Measurements from ENCODE around the gene CRAMP1. TPM values are rescaled to one million over a fixed set of nuclear protein-coding genes. Genes with fewer than 3 reads are reported as not detected.

Gene CRAMP1
- total and polyA plus RNA-seq, 2 of the 8 experiments (the other 6 are each of a cell fraction or from before 2014, with no cell fraction given): 19.2 to 23.2 TPM

DNA sequence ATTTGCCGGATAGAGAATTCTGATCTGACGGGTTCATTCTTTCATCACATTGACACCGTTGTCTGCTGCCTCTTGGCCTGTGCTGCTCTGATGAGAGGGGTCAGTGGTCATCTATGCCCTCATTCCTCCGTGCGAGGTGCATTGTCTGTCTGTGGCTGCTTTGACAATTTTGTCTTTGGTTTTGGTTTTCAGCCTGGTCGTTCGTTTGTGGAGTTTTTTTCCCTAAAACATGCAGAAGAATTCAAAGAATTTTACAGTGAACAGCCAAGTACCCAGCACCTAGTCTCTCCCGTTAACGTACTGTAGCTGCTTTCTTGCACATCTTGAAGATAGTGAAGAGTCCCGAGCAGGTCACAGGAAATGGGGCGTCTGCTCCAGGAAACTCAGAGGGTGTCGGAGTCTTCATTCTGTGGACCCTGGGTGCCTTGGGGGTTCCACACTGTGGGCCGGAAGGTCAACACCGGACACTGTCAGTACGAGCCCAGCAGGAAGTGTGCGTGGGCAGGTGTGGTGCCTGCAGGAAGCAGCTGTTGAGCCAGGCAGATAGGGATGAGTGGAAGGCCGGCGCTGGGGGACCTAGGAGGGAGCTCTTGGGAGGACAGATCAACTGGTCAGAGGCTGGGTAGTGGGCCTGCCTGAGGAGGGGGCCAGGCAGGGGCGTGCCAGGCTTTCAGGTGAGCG lies 28.2 kb downstream of the CRAMP1 start:
- Histone ChIP-seq H3K79me2 (ENCODE audit: control insufficient read depth in 1 of 2, insufficient read depth in 2 of 2, low read length in 2 of 2) (peaks cover 0 to under 1% of the 10 kb centered on the region in 2 experiments; a peak in 1 of 4 replicates), H4K20me1 (replicated peaks in 1 of 2; ENCODE audit: control insufficient read depth in 1 of 2, insufficient read depth in 2 of 2, low read length in 2 of 2) (peaks cover 20% of the 10 kb centered on the region in 2 experiments)
- CTCF ChIA-PET (ENCODE audit: partially characterized antibody): interaction anchor here (0.5 to 1.3 kb wide), 3 partner anchors 32 to 149 kb away, joined by 3 to 5 read pairs (median 3); no protein-coding TSS in a partner anchor

More for the DNA sequence above, 28.2 kb downstream of the CRAMP1 start:
- H3K18ac ChIP-seq (ENCODE audit: extremely low read depth, low read length): no peak overlapping the region
- H3K9ac ChIP-seq (replicated peaks in 1 of 4; ENCODE audit: extremely low read depth in 1 of 4, low read depth in 3 of 4, low read length in 3 of 4): no peak overlapping the region
- no peak overlapping the region for H4K5ac ChIP-seq (ENCODE audit: insufficient read length, low read depth, low read length)
- H2BK120ac ChIP-seq (replicated peaks; ENCODE audit: low read depth, low read length): no peak overlapping the region
- H2BK5ac ChIP-seq (ENCODE audit: low read depth, low read length): no peak overlapping the region
- H2AK5ac ChIP-seq (ENCODE audit: low read depth, low read length): no peak overlapping the region
- H2AFZ ChIP-seq (ENCODE audit: low read length): no peak overlapping the region
- H3K27ac ChIP-seq (ENCODE audit: low read depth, low read length): no peak overlapping the region
- H4K8ac ChIP-seq (ENCODE audit: extremely low read depth, insufficient read depth, low read length): no peak overlapping the region
- H3K4ac ChIP-seq (replicated peaks; ENCODE audit: insufficient read length, low read depth, low read length): no peak overlapping the region
- no peaks in the 10 kb centered on the region for H3K4me1 ChIP-seq (replicated peaks in 1 of 4; ENCODE audit: control insufficient read depth in 3 of 4, insufficient read depth in 4 of 4, low read length in 3 of 4)
- no peak overlapping the region for H4K91ac ChIP-seq (replicated peaks; ENCODE audit: insufficient read length, low read length)
- H3K23me2 ChIP-seq (ENCODE audit: low read depth, low read length): no peaks in the 10 kb centered on the region
- H3K4me3 ChIP-seq (ENCODE audit: extremely low read depth in 1 of 4, insufficient read depth in 2 of 4, low read depth in 3 of 4, low read length in 4 of 4): no peak overlapping the region
- H2BK15ac ChIP-seq (ENCODE audit: low read length): no peak overlapping the region
- no peak for TF ChIP-seq CREB1 (IDR thresholded peaks at IDR 0.05)
- no peak for TF ChIP-seq FOSL1 (IDR thresholded peaks at IDR 0.05; ENCODE audit: insufficient read depth, low read depth, low read length)
- no peak for TF ChIP-seq POU5F1 (IDR thresholded peaks at IDR 0.05; ENCODE audit: low read depth, low read length)
- no peak for TF ChIP-seq SIX5 (IDR thresholded peaks at IDR 0.05; ENCODE audit: low read depth, low read length)
- no peak for TF ChIP-seq RBBP5 (IDR thresholded peaks at IDR 0.05; ENCODE audit: borderline replicate concordance, low read depth, low read length)
- TF ChIP-seq POLR2AphosphoS5 (IDR thresholded peaks at IDR 0.05; ENCODE audit: low read depth, low read length): no peak
- no peak for TF ChIP-seq ZNF274 (IDR thresholded peaks at IDR 0.05; ENCODE audit: borderline replicate concordance, extremely low read depth, low read length)
- no peak for TF ChIP-seq CBX8 (IDR thresholded peaks at IDR 0.05; ENCODE audit: borderline replicate concordance, low read depth, low read length)
- no peak for TF ChIP-seq RXRA (IDR thresholded peaks at IDR 0.05; ENCODE audit: insufficient read depth, low read depth, low read length)
- no peak for TF ChIP-seq CTBP2 (IDR thresholded peaks at IDR 0.05; ENCODE audit: borderline replicate concordance, insufficient read depth, insufficient read length, low read length)
- 91% methylated on average over 20 of the region's 20 CpGs; no CpG with 5 or more reads in 1 of the 2 experiments for WGBS, 2 experiments (ENCODE audit: extremely low coverage in 1 of 2, insufficient coverage in 1 of 2, insufficient read length in 1 of 2, insufficient replicate concordance in 2 of 2, low coverage in 1 of 2, low lambda C conversion rate in 2 of 2, missing lambda C conversion rate in 1 of 2)
- H3K23ac ChIP-seq (ENCODE audit: insufficient read length): no peak overlapping the region
- FAIRE-seq: no peak
- no peak overlapping the region for H3K14ac ChIP-seq (ENCODE audit: insufficient read length)
- no peaks in the 10 kb centered on the region; the same call in none of the 2 replicates for H3K79me1 ChIP-seq (ENCODE audit: low read depth, low read length)
- H3K27me3 ChIP-seq (replicated peaks in 1 of 4; ENCODE audit: control insufficient read depth in 3 of 4, extremely low read depth in 1 of 4, insufficient read depth in 3 of 4, low read length in 3 of 4): no peaks in the 10 kb centered on the region
- H3K4me2 ChIP-seq (ENCODE audit: insufficient read depth in 1 of 2, low read depth in 2 of 2, low read length in 2 of 2): no peak overlapping the region
- no peaks in the 10 kb centered on the region for H3K9me3 ChIP-seq (ENCODE audit: insufficient read depth in 2 of 2, low read depth in 1 of 2, low read length in 1 of 2)
- no peak overlapping the region for H2BK12ac ChIP-seq (ENCODE audit: low read depth, low read length)
- H2BK20ac ChIP-seq (ENCODE audit: low read length): no peak overlapping the region
- POLR2A ChIA-PET (ENCODE audit: partially characterized antibody): interaction anchor here (1.6 kb wide), 1 partner anchor 12 kb away, joined by 4 read pairs; no protein-coding TSS in a partner anchor
- H3K36me3 ChIP-seq (ENCODE audit: control insufficient read depth in 2 of 4, insufficient read depth in 4 of 4, low read length in 3 of 4): peaks cover 19 to 45% (median 32%) of the 10 kb centered on the region in 4 experiments; a peak in 7 of 8 replicates
- no peak overlapping the region for H3K56ac ChIP-seq (replicated peaks; ENCODE audit: insufficient read length, low read depth, low read length)
- DNase-seq (ENCODE audit: low read depth in 1 of 2, low spot score in 2 of 2): no peak
